Effector CD8-positive, alpha-beta T cell (primary cell): ENCODE measurements around the gene PTPN13.
"Not testable (repeated sequence)": the region's sequence is repeated elsewhere in the genome, so short reads cannot be mapped to it uniquely, and the experiment has no call there.

Experiments used
- DNase-seq: peaks from one replicate; lab custom pipeline; 2025; lab: John Stamatoyannopoulos, UW

The PTPN13 gene

GRCh38 chr4:86641516-86642090, 47.5 kb downstream of the PTPN13 start:
- no peak for DNase-seq

- DNase-seq: no peak
These were observed 50.8 kb downstream of the PTPN13 start for GRCh38 chr4:86644892-86645291.

GRCh38 chr4:86652332-86652932, 58.3 kb downstream of the PTPN13 start:
- no peak for DNase-seq

- DNase-seq: no peak
These were observed 59.2 kb downstream of the PTPN13 start for GRCh38 chr4:86653237-86653865.

GRCh38 chr4:86656781-86657180, 62.7 kb downstream of the PTPN13 start:
- not testable (repeated sequence) for DNase-seq

GRCh38 chr4:86657382-86657781, 63.3 kb downstream of the PTPN13 start:
- DNase-seq: no peak

- no peak for DNase-seq
These were observed 63.8 kb downstream of the PTPN13 start for GRCh38 chr4:86657910-86658309.

- no peak for DNase-seq
These were observed 66.3 kb downstream of the PTPN13 start for GRCh38 chr4:86660401-86660800.

- no peak for DNase-seq
These were observed 66.9 kb downstream of the PTPN13 start for GRCh38 chr4:86661006-86661405.

- DNase-seq: no peak
These were observed 67.3 kb downstream of the PTPN13 start for GRCh38 chr4:86661418-86661817.

- DNase-seq: no peak
These were observed 70.8 kb downstream of the PTPN13 start for GRCh38 chr4:86664959-86665358.

- DNase-seq: no peak
These were observed 76.2 kb downstream of the PTPN13 start for GRCh38 chr4:86670298-86670697.

GRCh38 chr4:86670756-86671155, 76.6 kb downstream of the PTPN13 start:
- no peak for DNase-seq

GRCh38 chr4:86675548-86675947, 81.4 kb downstream of the PTPN13 start:
- no peak for DNase-seq

GRCh38 chr4:86678796-86679195, 84.7 kb downstream of the PTPN13 start:
- DNase-seq: no peak

GRCh38 chr4:86679441-86679840, 85.3 kb downstream of the PTPN13 start:
- no peak for DNase-seq

- DNase-seq: no peak
These were observed 89.1 kb downstream of the PTPN13 start for GRCh38 chr4:86683167-86683566.

- DNase-seq: no peak
These were observed 89.9 kb downstream of the PTPN13 start for GRCh38 chr4:86683983-86684382.

GRCh38 chr4:86685401-86685800, 91.3 kb downstream of the PTPN13 start:
- no peak for DNase-seq

GRCh38 chr4:86686741-86687140, 92.6 kb downstream of the PTPN13 start:
- no peak for DNase-seq

- no peak for DNase-seq
These were observed 93.9 kb downstream of the PTPN13 start for GRCh38 chr4:86688026-86688425.

- DNase-seq: no peak
These were observed 110.5 kb downstream of the PTPN13 start for GRCh38 chr4:86704601-86705000.

GRCh38 chr4:86706923-86707597, 112.9 kb downstream of the PTPN13 start:
- DNase-seq: no peak
